Superior temporal gyrus (tissue), 1 donor: ENCODE data around the gene MYH15.

ENCODE experiments used
- DNase-seq: peaks from one replicate; pipeline ENCODE4 v3.0.0-alpha.2; 2016; ENCODE audit errors: extremely low spot score

Gene MYH15

GRCh38 chr3:108472001-108472591 is 38.3 kb downstream of the MYH15 start:
- peak; percentile 46 for DNase-seq

GRCh38 chr3:108471426-108471825 is 39.0 kb downstream of the MYH15 start:
- DNase-seq = no peak

DNA sequence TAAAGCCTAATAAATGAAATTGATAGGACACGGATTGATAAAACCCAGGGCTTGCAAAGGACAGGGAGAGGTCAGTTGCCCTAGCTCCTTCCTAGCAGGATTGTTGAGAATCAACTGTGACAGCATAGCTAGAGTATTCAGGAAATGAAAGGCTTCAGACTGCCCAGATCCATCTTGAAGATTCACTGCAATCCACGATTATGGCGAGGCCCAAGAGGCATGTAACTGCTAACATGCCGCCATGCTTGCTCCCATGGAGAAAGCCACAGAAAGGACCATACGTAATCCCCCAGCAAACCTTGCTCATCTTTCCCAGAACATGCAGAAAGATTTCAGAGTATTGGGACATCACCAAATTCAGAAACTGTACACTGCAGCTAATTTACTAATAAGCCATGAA is 41.3 kb downstream of the MYH15 start:
- DNase-seq = no peak

GRCh38 chr3:108468577-108468976 is 41.8 kb downstream of the MYH15 start:
- no peak for DNase-seq

DNA sequence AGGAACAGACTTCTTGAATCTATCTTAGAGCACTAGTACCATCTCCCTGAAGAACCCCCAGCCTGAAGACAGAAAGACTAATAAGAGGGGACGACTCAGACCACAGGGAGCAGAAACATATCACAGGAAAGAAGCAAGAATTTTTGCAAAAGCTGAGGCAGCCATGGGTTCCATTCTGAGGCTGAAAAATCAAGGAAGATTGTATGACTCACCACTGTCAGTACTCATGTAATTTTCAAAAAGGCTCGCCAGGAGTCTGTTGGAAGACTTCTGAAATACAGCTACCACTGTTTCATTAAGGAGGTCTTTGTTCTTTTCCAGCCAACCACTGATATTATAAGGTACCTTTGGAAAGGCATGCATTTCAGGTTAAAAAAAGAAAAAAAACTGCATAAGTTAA is 47.5 kb downstream of the MYH15 start:
- DNase-seq = no peak

DNA sequence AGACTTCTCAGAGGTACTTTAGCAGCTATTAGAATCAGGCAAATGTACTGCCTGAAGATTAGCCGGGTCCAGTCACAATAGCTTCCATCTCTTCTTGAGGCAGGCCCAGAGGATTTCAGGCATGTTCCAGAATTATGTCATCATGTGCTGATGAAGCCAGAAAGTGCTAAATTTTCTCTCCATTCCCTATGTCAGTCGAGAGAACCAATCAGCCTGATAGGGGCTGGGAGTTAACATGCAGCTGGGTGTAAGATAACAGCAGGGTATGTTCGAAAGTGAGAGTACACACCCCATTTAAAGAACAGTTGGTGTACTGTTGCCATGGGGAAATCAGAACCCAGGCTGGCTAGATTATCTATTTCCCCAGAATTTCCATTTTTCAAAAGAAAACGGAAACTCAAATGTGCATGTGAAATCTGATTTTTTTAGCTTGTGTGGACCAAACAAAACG is 48.7 kb downstream of the MYH15 start:
- DNase-seq = peak; percentile 47

DNA sequence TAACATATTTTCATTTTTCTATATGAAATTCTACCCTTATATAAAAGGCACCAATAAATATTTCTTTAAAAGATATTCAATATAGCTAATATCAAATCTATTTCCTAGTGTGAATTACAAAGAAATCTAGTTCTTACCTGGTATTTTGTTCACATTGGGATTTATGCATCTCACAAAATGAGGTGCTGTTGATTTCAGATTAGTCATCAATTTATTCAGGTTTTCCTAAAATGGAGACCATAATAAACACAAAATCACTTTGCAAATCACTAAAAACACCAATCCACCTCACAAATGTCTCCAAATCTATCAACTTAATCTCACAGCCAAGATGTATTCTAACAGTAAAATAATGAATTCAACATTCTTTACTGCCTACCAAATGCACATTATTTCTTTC is 51.2 kb downstream of the MYH15 start:
- DNase-seq = no peak

DNA sequence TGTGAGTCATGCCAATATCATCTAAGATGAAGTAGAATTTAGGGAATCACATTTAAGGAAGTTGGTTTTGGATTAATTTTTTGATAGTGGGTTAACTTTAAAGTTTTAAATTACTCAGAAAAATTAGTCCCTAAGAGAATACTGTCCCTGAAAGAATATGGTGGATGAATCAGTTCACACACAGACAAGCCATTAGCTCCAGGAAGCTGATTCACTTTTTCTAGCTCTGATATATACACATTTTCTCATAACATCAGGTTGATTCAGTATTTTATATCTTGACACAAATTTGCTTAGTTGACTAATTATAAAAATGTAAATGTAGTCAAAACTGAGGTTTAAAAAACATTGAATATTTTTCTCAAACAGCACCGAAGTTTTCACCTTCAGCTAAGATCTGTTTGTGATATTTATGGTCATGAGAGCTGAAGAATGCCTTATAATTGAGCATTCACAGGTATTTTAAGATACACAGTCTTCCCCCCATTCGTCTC is 55.1 kb downstream of the MYH15 start:
- no peak for DNase-seq

DNA sequence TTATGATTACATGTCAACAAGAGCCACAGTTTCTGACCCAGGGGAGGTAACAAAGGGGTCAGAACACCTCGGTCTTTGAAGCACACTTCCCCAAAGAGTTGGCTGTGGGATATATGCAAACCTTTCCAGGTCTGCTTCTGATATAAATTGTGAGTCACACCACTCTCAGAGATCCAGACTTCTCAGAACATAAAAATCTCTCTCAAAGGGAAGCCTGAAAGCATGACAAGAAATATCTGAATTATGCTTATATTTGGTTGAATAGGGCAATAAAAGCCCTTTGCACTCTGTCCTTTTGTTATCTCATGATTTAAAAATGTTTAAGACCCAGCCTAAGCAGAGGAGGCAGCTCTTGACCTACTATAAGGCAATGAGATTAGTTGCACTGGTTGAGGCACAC is 56.8 kb downstream of the MYH15 start:
- DNase-seq = no peak

- DNase-seq = no peak
These were observed 60.0 kb downstream of the MYH15 start for GRCh38 chr3:108450444-108450843.

- no peak for DNase-seq
These were observed 61.8 kb downstream of the MYH15 start for GRCh38 chr3:108448593-108448992.

DNA sequence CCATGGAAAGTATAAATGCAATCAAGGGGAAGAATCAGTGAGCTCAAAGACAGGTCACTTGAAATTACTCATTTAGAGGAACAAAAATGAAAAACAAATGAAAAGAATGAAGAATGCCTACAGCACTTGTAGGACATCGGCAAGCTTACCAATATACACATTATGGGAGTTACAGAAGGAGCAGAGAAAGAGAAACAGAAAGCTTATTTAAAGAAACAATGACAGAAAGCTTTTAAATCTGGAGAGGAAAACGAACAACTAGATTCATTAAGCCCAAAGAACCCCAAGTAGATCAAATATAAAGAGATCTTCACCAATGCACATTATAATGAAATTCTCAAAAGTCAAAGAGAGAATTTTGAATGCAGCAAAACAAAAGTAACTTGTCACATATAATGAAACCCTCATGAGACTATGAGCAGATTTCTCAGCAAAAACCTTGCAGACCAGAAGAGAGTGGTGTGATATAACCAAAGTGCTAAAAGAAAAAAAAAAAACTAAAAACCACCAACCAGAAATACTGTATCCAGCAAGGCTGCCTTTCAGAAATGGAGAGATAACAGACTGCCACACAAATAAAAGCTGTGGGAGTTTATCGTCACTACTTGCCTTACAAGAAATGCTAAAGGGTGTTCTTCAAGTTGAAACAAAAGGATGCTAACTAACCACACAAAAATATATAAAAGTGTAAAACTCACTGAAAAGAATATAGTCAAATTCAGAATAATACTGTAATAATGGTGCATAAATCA is 63.1 kb downstream of the MYH15 start:
- DNase-seq = no peak

- no peak for DNase-seq
These were observed 68.1 kb downstream of the MYH15 start for GRCh38 chr3:108442281-108442680.

DNA sequence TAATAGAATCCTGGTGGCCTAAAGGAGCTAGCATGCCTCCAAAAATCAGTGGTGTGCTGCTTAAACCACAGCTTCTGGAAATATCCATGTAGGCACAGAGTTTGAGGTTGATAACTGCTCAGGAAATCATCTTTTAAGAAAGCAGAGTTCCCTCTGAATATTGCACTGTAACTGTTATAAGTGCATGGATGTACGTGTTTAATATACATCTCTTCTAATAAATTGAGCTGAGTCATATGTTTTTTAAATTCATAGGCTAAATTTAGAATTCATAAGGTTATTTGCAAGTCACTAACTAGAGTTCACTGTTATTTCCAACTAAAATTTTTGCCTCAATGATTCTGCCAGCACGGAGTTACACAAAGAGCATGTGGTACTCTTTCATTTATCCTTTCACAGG is 68.9 kb downstream of the MYH15 start:
- DNase-seq = no peak

DNA sequence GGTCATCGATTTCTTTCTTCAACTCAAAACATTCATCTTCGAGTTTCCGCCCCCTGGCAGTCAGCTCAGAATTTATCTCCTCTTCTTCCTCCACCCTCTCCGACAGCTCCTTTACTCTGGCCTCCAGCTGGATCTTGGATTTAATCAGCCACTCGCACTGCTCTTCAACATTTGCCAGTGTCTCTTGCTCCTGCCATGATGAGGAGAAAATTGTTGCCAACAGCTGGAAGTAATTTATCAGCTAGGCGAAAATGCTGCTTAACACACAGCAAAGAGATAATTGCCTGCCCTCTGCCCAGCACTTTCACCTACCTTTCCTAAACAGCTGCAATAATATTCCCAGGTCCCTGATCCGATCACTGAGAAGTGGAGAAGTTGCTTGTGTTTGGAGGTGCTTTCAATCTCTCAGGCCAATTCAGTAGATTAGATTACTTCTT is 69.3 kb downstream of the MYH15 start:
- no peak for DNase-seq

GRCh38 chr3:108438542-108438941 is 71.9 kb downstream of the MYH15 start:
- no peak for DNase-seq

DNA sequence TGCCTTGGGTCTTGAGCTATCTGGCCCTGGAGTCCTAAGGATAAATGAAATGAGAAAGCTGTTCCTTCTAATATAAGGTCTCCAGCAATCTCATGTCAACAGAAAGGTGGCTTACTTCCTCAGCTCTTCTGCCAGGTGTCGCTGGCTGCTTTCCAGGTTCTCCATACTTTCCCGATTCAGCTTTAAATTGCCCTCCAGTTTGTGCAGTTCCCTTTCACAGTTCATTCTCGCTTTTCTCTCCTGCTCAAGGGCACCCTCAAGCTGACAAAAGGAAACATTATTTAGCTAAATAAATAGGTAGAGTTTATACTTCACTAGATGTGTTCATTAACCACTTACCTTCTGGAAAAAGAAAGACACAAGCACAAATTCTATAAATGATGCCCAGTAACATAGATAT is 73.0 kb downstream of the MYH15 start:
- no peak for DNase-seq

- DNase-seq = no peak
These were observed 76.5 kb downstream of the MYH15 start for GRCh38 chr3:108433928-108434327.

- no peak for DNase-seq
These were observed 78.0 kb downstream of the MYH15 start for GRCh38 chr3:108432431-108432830.

DNA sequence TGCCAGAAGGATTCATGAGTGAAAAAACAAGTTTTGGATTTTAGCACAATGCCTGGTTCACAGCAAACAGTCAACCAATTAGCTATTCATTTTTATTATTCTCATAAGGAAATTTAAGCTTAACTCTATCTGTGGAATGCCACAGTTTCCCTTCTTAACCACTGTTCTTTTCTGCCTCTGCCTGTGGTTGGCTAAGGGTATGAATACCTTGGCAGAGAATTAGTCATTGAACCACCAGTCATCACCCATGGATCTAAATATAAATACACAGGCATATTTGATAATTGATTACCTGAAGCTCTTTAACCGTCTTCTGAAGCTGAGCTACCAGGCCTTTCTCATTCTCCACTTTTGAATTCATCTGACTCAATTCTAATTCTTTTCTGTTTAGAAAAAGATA is 79.9 kb downstream of the MYH15 start:
- no peak for DNase-seq

GRCh38 chr3:108428586-108428985 is 81.8 kb downstream of the MYH15 start:
- DNase-seq = no peak

- DNase-seq = no peak
These were observed 89.5 kb downstream of the MYH15 start for GRCh38 chr3:108420926-108421325.

GRCh38 chr3:108416111-108416869 is 94.1 kb downstream of the MYH15 start:
- DNase-seq = no peak
